A549 treated with RU486 at 1 μM for 4 hours (cell line): ENCODE measurements around the gene DELE1. TPM values are rescaled to one million over a fixed set of nuclear protein-coding genes. Genes with fewer than 3 reads are reported as not detected.

Source experiments
- total RNA-seq: library from RNA; stranded (reverse); fragments of 200-300 nt; extraction: Qiagen RNA extraction; gene quantifications from 5 replicates; pipeline ENCODE4 v1.2.3, GENCODE V29; 2022; ENCODE audit warnings: low read depth

Gene DELE1
- 43.4 to 60.2 TPM (median 56.0 TPM) in 5 replicates for total RNA-seq

GRCh38 chr5:141923448-141924313, at the start of gene DELE1:
TSS of gene DELE1 (plus strand) at chr5:141923871. CDS start at chr5:141923942, 71 bp downstream.

GRCh38 chr5:141878186-141878710, 45.4 kb upstream of the DELE1 start, which contains the start of gene PCDH1:
TSS of gene PCDH1 (minus strand) at chr5:141878410. CDS start at chr5:141878262, 148 bp downstream.

DNA sequence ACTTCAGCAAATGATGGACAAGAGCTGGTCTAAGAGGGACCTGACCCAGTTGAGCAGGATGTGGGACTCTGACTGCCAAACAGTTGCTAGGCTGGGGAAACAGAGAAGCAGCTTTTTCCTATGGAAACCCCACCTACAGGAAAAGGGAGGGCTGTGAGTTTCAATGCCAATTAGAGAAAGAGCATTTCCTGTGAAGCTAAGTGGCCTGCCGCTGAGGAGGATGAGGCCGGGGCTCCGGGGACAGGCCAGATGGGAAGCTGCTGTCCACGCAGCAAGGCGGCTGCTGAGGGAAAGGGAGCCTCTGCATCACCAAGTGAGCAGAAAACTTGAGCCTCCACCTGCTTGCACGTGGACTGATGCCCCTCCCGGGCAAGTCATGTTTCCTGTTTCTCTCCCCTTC, 34.4 kb downstream of the DELE1 start, which contains the start of gene PCDH12:
Gene PCDH12, minus strand, starts transcription at position 90 of the 400 bp plus-strand sequence. CDS start 351 bp downstream, outside the sequence.

GRCh38 chr5:141968914-141969608, 45.4 kb downstream of the DELE1 start, which contains the start of gene RNF14:
TSS of gene RNF14 (plus strand) at chr5:141969105. CDS start at chr5:141973589, 4,484 bp downstream.

Other genes with a start within 250 kb of the DELE1 start
- gene ARAP3, start 241.6 kb upstream of the DELE1 start, total RNA-seq: 3.3 to 5.2 TPM (median 4.0 TPM) in 5 replicates
- gene PCDH1, start 45.5 kb upstream of the DELE1 start, total RNA-seq: 1.5 to 3.0 TPM (median 2.0 TPM) in 5 replicates
- not detected in 5 replicates for gene PCDH12, start 34.3 kb downstream of the DELE1 start, total RNA-seq
- gene RNF14, start 45.2 kb downstream of the DELE1 start, total RNA-seq: 37.9 to 54.4 TPM (median 46.0 TPM) in 5 replicates
- 67.1 to 95.6 TPM (median 69.4 TPM) in 5 replicates for gene GNPDA1, start 89.2 kb downstream of the DELE1 start, total RNA-seq
- 31.8 to 55.8 TPM (median 53.0 TPM) in 5 replicates for gene NDFIP1, start 184.9 kb downstream of the DELE1 start, total RNA-seq